CD14-positive monocyte (primary cell): ENCODE data around the gene MTR. TPM values are rescaled to one million over a fixed set of nuclear protein-coding genes. Genes with fewer than 3 reads are reported as not detected.

Experiments
- DNase-seq, 3 donors: peaks; one replicate each; pipeline ENCODE4 v3.0.0-alpha.2; 2011 to 2022
- H2AFZ ChIP-seq: 2 replicates; pipeline ENCODE4 v1.6.0; 2012; ENCODE audit warnings: mild to moderate bottlenecking, low read depth, low read length, inconsistent platforms; ENCODE audit not compliant: insufficient read depth, poor library complexity, severe bottlenecking
- H3K27ac ChIP-seq, 2 donors: 1 replicate in 1 of 2; 2 replicates in 1 of 2; pipeline ENCODE4 v1.5.1; 2012 to 2013; ENCODE audit warnings: low read length in 2 of 2, control low read depth in 1 of 2, inconsistent platforms in 1 of 2, low read depth in 1 of 2, mild to moderate bottlenecking in 1 of 2
- H3K27me3 ChIP-seq, 2 donors: one replicate each; pipeline versions ENCODE4 v1.6.0 to v1.6.1; 2011 to 2013; ENCODE audit warnings: low read length in 2 of 2; ENCODE audit not compliant: control insufficient read depth in 2 of 2, insufficient read depth in 2 of 2
- H3K36me3 ChIP-seq, 2 donors: replicated peaks in 1 of 2; 1 replicate in 1 of 2; 2 replicates in 1 of 2; pipeline versions ENCODE4 v1.5.1 to v1.6.1; 2012 to 2013; ENCODE audit warnings: low read length in 2 of 2, control low read depth in 1 of 2, inconsistent platforms in 1 of 2, mild to moderate bottlenecking in 1 of 2; ENCODE audit not compliant: insufficient read depth in 2 of 2, control insufficient read depth in 1 of 2
- H3K4me1 ChIP-seq, 2 donors: 1 replicate in 1 of 2; 2 replicates in 1 of 2; pipeline versions ENCODE4 v1.5.1 to v1.6.1; 2012 to 2013; ENCODE audit warnings: low read length in 2 of 2, control low read depth in 1 of 2, inconsistent platforms in 1 of 2, mild to moderate bottlenecking in 1 of 2, moderate library complexity in 1 of 2; ENCODE audit not compliant: insufficient read depth in 2 of 2, control insufficient read depth in 1 of 2
- H3K4me2 ChIP-seq: replicated peaks from 2 replicates; pipeline ENCODE3; 2012; ENCODE audit warnings: low read length, moderate library complexity, mild to moderate bottlenecking; ENCODE audit not compliant: poor library complexity, severe bottlenecking; ENCODE audit errors: extremely low read depth
- H3K4me3 ChIP-seq, 3 experiments: fragments of 200-600 bp in 1 of 3; sonication (generic) in 1 of 3; replicated peaks in 1 of 3; 1 replicate in 2 of 3; 2 replicates in 1 of 3; pipeline ENCODE4 v1.5.1; 2011 to 2013; ENCODE audit warnings: low read length in 3 of 3, mild to moderate bottlenecking in 3 of 3, control low read depth in 2 of 3, low read depth in 2 of 3, inconsistent platforms in 1 of 3, moderate library complexity in 1 of 3
- H3K79me2 ChIP-seq: 2 replicates; pipeline ENCODE4 v1.6.0; 2012; ENCODE audit warnings: mild to moderate bottlenecking, control low read depth, inconsistent platforms, low read length, moderate library complexity; ENCODE audit not compliant: insufficient read depth
- H3K9ac ChIP-seq: 2 replicates; pipeline ENCODE4 v1.6.0; 2017; ENCODE audit warnings: low read length, mild to moderate bottlenecking; ENCODE audit not compliant: insufficient read depth, poor library complexity, severe bottlenecking
- H3K9me3 ChIP-seq, 2 donors: replicated peaks in 1 of 2; 1 replicate in 1 of 2; 2 replicates in 1 of 2; pipeline versions ENCODE4 v1.5.1 to v1.6.1; 2012 to 2013; ENCODE audit warnings: low read length in 2 of 2, control low read depth in 1 of 2; ENCODE audit not compliant: control insufficient read depth in 1 of 2, insufficient read depth in 1 of 2
- H4K20me1 ChIP-seq: 2 replicates; pipeline ENCODE4 v1.6.0; 2012; ENCODE audit warnings: mild to moderate bottlenecking, low read length, control low read depth, moderate library complexity; ENCODE audit not compliant: insufficient read depth
- H3K27ac Mint-ChIP-seq, 7 donors: one replicate each; pipeline ENCODE4 v1.8.0; 2020; ENCODE audit warnings: mild to moderate bottlenecking in 7 of 7, mixed read lengths in 7 of 7, moderate library complexity in 6 of 7, inconsistent platforms in 2 of 7
- H3K27me3 Mint-ChIP-seq, 3 donors: one replicate each; pipeline ENCODE4 v1.8.0; 2021 to 2022; ENCODE audit warnings: low read depth in 3 of 3, mild to moderate bottlenecking in 3 of 3, mixed read lengths in 3 of 3, moderate library complexity in 3 of 3, inconsistent platforms in 1 of 3
- H3K36me3 Mint-ChIP-seq, 2 donors: one replicate each; pipeline ENCODE4 v1.8.0; 2020; ENCODE audit warnings: mixed read lengths in 2 of 2, inconsistent platforms in 1 of 2, mild to moderate bottlenecking in 1 of 2
- H3K4me1 Mint-ChIP-seq: one replicate; pipeline ENCODE4 v1.8.0; 2020; ENCODE audit warnings: mild to moderate bottlenecking, mixed read lengths
- H3K4me3 Mint-ChIP-seq, 2 donors: one replicate each; pipeline ENCODE4 v1.8.0; 2020; ENCODE audit warnings: mild to moderate bottlenecking in 2 of 2, mixed read lengths in 2 of 2, moderate library complexity in 1 of 2
- H3K9me3 Mint-ChIP-seq, 7 donors: one replicate each; pipeline ENCODE4 v1.8.0; 2020 to 2022; ENCODE audit warnings: mixed read lengths in 7 of 7, mild to moderate bottlenecking in 6 of 7, moderate library complexity in 6 of 7, inconsistent platforms in 2 of 7
- WGBS: methylation state at CpG from one replicate; pipeline ENCODE4 v1.1.5; 2013; ENCODE audit warnings: missing lambda C conversion rate; ENCODE audit not compliant: insufficient coverage; 5-methylcytosine and 5-hydroxymethylcytosine counted together
- intact Hi-C, 2 donors: fragments of 100-400 bp; cut with micrococcal nuclease; formaldehyde crosslinking; loops; one replicate each; pipeline versions ENCODE4 v1.15.0 to v1.15.1; 2023
- polyA plus RNA-seq, 3 donors: library from polyadenylated mRNA; depleted of rRNA in 1 of 3; unstranded in 2 of 3; stranded (reverse) in 1 of 3; fragments of 300-500 nt in 2 of 3; fragments of >200 nt in 1 of 3; fragmentation: Illumina TruSeq in 2 of 3; gene quantifications; 1 replicate in 2 of 3; 2 replicates in 1 of 3; pipeline ENCODE4 v1.2.3, GENCODE V29; 2012 to 2021
- TF ChIP-seq, protein P1 (sequence below): fragments of 200-600 bp; IDR thresholded peaks from one replicate; pipeline ENCODE4 v1.8.0; 2022; ENCODE audit warnings: antibody characterized with exemption, mild to moderate bottlenecking

The MTR gene
- polyA plus RNA-seq, 3 donors, result 3.4 to 5.4 (median 4.7) TPM

DNA sequence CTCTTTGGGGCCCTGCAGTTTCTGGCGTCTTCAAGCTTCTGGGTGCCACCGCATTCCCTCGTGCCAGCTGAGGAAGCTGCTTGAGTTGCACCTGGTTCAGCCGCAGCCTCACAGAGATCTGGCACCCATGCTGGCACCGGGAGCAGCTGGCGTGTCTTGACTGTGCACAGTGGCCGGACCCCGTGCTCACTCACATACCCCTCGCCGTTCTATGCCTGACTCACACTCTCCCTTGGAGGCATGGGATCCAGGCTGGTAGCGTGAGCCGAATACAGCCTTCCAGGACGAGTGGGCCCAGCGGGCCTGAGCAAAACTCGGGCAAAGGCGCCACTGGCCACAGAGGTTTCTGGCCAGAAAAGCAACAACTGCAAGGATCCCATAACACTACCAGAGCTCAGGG lies 8.6 kb upstream of the MTR start:
- H3K9me3 ChIP-seq, result peaks cover 0 to 19% of the 10 kb centered on the region in 2 donors
- Mint-ChIP-seq H3K27me3 (peaks cover 8 to 19% (median 16%) of the 10 kb centered on the region in 3 donors), H3K4me3 (no peak overlapping the region), H3K9me3 (peaks cover 6 to 16% (median 10%) of the 10 kb centered on the region in 7 donors), H3K4me1 (no peaks in the 10 kb centered on the region), H3K27ac (no peak overlapping the region), H3K36me3 (no peaks in the 10 kb centered on the region)
- no peaks in the 10 kb centered on the region for H4K20me1 ChIP-seq
- WGBS, result 98% methylated on average over 10 of the region's 16 CpGs
- no peak for DNase-seq
- no peak overlapping the region for H2AFZ ChIP-seq
- H3K9ac ChIP-seq, result no peak overlapping the region
- H3K79me2 ChIP-seq, result no peaks in the 10 kb centered on the region
- no peak overlapping the region for H3K4me2 ChIP-seq
- TF ChIP-seq, protein P1, sequence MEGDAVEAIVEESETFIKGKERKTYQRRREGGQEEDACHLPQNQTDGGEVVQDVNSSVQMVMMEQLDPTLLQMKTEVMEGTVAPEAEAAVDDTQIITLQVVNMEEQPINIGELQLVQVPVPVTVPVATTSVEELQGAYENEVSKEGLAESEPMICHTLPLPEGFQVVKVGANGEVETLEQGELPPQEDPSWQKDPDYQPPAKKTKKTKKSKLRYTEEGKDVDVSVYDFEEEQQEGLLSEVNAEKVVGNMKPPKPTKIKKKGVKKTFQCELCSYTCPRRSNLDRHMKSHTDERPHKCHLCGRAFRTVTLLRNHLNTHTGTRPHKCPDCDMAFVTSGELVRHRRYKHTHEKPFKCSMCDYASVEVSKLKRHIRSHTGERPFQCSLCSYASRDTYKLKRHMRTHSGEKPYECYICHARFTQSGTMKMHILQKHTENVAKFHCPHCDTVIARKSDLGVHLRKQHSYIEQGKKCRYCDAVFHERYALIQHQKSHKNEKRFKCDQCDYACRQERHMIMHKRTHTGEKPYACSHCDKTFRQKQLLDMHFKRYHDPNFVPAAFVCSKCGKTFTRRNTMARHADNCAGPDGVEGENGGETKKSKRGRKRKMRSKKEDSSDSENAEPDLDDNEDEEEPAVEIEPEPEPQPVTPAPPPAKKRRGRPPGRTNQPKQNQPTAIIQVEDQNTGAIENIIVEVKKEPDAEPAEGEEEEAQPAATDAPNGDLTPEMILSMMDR, result no peak
- intact Hi-C loops, result no loop called here
- no peaks in the 10 kb centered on the region for H3K27me3 ChIP-seq
- H3K4me3 ChIP-seq, result no peak overlapping the region
- H3K4me1 ChIP-seq, result no peaks in the 10 kb centered on the region
- H3K36me3 ChIP-seq, result no peaks in the 10 kb centered on the region
- H3K27ac ChIP-seq, result no peak overlapping the region

DNA sequence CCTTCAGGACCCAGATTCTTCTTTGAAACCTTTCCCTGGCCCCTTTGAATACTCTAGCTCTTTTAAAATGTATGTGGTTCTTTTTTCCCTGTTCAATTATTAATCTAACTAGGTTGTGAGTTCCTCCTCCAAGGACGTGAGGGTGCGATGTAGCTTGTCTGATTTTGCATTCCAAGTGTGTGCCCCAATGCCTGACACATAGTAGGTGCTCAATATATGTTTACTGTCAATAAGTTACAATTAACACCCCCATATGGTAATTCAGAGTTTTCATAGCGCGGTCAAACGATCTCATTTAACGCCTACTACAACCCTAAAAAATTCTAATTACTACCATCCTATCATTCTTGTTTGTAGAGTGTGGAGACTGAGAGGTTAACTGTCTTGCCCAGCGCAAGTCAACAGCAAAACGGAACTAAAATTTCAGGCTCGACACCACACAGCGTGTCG lies 482 bp upstream of the MTR start:
- WGBS, result 0% methylated on average over 4 of the region's 11 CpGs

More for the DNA sequence above, 482 bp upstream of the MTR start:
- Histone ChIP-seq H3K4me3 (peak overlapping the region; percentile 74 to 92 (median 90)), H3K27ac (peak overlapping the region; percentile 83 to 89), H3K9me3 (no peaks in the 10 kb centered on the region), H3K9ac (peak overlapping the region; percentile 84), H3K4me1 (peaks cover 14 to 28% of the 10 kb centered on the region in 2 donors), H2AFZ (peak overlapping the region; percentile 98), H4K20me1 (no peaks in the 10 kb centered on the region), H3K79me2 (peaks cover 40% of the 10 kb centered on the region), H3K36me3 (no peaks in the 10 kb centered on the region), H3K4me2 (peak overlapping the region; percentile 98), H3K27me3 (peaks cover 0 to 4% of the 10 kb centered on the region in 2 donors)
- Mint-ChIP-seq H3K27ac (peak overlapping the region; percentile 89 to 97 (median 94)), H3K4me1 (peaks cover 27% of the 10 kb centered on the region), H3K36me3 (peaks cover 0 to 1% of the 10 kb centered on the region in 2 donors), H3K9me3 (peaks cover 0 to 3% (median 0%) of the 10 kb centered on the region in 7 donors), H3K27me3 (peaks cover 5 to 13% (median 6%) of the 10 kb centered on the region in 3 donors), H3K4me3 (peak overlapping the region; percentile 97 to 99)
- DNase-seq, result no peak
- TF ChIP-seq, protein P1, result no peak
- intact Hi-C loops, result loop anchor here in 1 of 2 donors (10.0 kb wide), 2 partner anchors 510 to 1290 kb away; partner anchors contain the start of genes B3GALNT2 and ERO1B
